IMR-90 (cell line): Measurements from ENCODE around the gene ARRDC3. TPM values are rescaled to one million over a fixed set of nuclear protein-coding genes. Genes with fewer than 3 reads are reported as not detected.

ENCODE experiments used
- ATAC-seq: fragments of 200-7000 bp; cut with Tn5 transposase; 2 replicates; pipeline ENCODE4 v1.9.1; 2020; ENCODE audit warnings: low read depth, mild to moderate bottlenecking, moderate library complexity
- BruUV-seq: library from RNA; stranded (reverse); fragments of 400-500 nt; replicated peaks from 2 replicates; lab custom pipeline; 2021; lab: Mats Ljungman, UMichigan
- CTCF ChIA-PET: fragments of 300-600 bp; formaldehyde crosslinking; extraction: SDS; loops from one replicate; lab custom pipeline; 2021; ENCODE audit warnings: antibody characterized with exemption; lab: Yijun Ruan, JAX
- POLR2A ChIA-PET: fragments of 300-600 bp; sonication (Branson Sonifier 250); formaldehyde crosslinking; loops from one replicate; lab custom pipeline; 2022; ENCODE audit warnings: antibody characterized with exemption; ENCODE audit not compliant: unreplicated experiment; lab: Charles Lee
- DNase-seq: peaks from one replicate; pipeline ENCODE4 v3.0.0; 2013
- H2AFZ ChIP-seq: replicated peaks from 2 replicates; pipeline ENCODE3; 2013; ENCODE audit warnings: low read length, mild to moderate bottlenecking; ENCODE audit not compliant: poor library complexity
- H2AK5ac ChIP-seq: 2 replicates; pipeline ENCODE4 v1.6.1; 2013; ENCODE audit warnings: low read depth, low read length, inconsistent platforms
- H2AK9ac ChIP-seq: replicated peaks from 2 replicates; pipeline ENCODE3; 2013; ENCODE audit warnings: mild to moderate bottlenecking, low read depth, low read length, moderate library complexity; ENCODE audit not compliant: poor library complexity
- H2BK120ac ChIP-seq: 2 replicates; pipeline ENCODE4 v1.6.1; 2013; ENCODE audit warnings: low read depth, low read length, inconsistent platforms
- H2BK15ac ChIP-seq: 3 replicates; pipeline ENCODE4 v1.6.1; 2013; ENCODE audit warnings: low read depth, low read length, inconsistent platforms
- H2BK20ac ChIP-seq: 2 replicates; pipeline ENCODE4 v1.6.1; 2013; ENCODE audit warnings: low read depth, mild to moderate bottlenecking, inconsistent platforms, low read length, moderate library complexity
- H2BK5ac ChIP-seq: 2 replicates; pipeline ENCODE4 v1.6.1; 2013; ENCODE audit warnings: mild to moderate bottlenecking, low read depth, low read length, inconsistent platforms; ENCODE audit not compliant: poor library complexity, severe bottlenecking
- H3K14ac ChIP-seq: replicated peaks from 2 replicates; pipeline ENCODE4 v1.6.1; 2013; ENCODE audit warnings: low read depth, low read length, inconsistent platforms
- H3K18ac ChIP-seq: 2 replicates; pipeline ENCODE4 v1.6.1; 2013; ENCODE audit warnings: low read depth, low read length, control low read depth
- H3K23ac ChIP-seq: 2 replicates; pipeline ENCODE4 v1.6.1; 2013; ENCODE audit warnings: low read depth, low read length, inconsistent platforms
- H3K27ac ChIP-seq: 2 replicates; pipeline ENCODE4 v1.5.1; 2013; ENCODE audit warnings: mild to moderate bottlenecking, control low read depth, low read length; ENCODE audit not compliant: insufficient read depth
- H3K27me3 ChIP-seq: 2 replicates; pipeline ENCODE4 v1.6.1; 2013; ENCODE audit warnings: low read length; ENCODE audit not compliant: control insufficient read depth, insufficient read depth
- H3K36me3 ChIP-seq: 2 replicates; pipeline ENCODE4 v1.6.1; 2013; ENCODE audit warnings: low read length, mixed read lengths; ENCODE audit not compliant: control insufficient read depth, insufficient read depth
- H3K4ac ChIP-seq: 2 replicates; pipeline ENCODE4 v1.6.1; 2013; ENCODE audit warnings: low read depth, low read length, inconsistent platforms
- H3K4me1 ChIP-seq: 2 replicates; pipeline ENCODE4 v1.6.1; 2013; ENCODE audit warnings: low read length, mixed read lengths; ENCODE audit not compliant: control insufficient read depth, insufficient read depth
- H3K4me2 ChIP-seq: 2 replicates; pipeline ENCODE4 v1.6.1; 2013; ENCODE audit warnings: low read depth, mild to moderate bottlenecking, control low read depth, low read length, moderate library complexity
- H3K4me3 ChIP-seq: 2 replicates; pipeline ENCODE4 v1.5.1; 2013; ENCODE audit warnings: low read depth, mild to moderate bottlenecking, control low read depth, low read length, moderate library complexity; ENCODE audit not compliant: insufficient read depth
- H3K56ac ChIP-seq: 2 replicates; pipeline ENCODE4 v1.6.1; 2013; ENCODE audit warnings: low read length, inconsistent platforms; ENCODE audit not compliant: insufficient read depth; ENCODE audit errors: extremely low read depth
- H3K79me1 ChIP-seq, 2 experiments: 2 replicates each; pipeline ENCODE4 v1.6.1; 2013; ENCODE audit warnings: low read length in 2 of 2, inconsistent platforms in 1 of 2, low read depth in 1 of 2
- H3K9ac ChIP-seq: 2 replicates; pipeline ENCODE4 v1.6.1; 2013; ENCODE audit warnings: low read depth, low read length, control low read depth
- H3K9me1 ChIP-seq: 2 replicates; pipeline ENCODE4 v1.6.1; 2013; ENCODE audit warnings: low read length, inconsistent platforms; ENCODE audit not compliant: insufficient read depth
- H3K9me3 ChIP-seq: 2 replicates; pipeline ENCODE4 v1.6.1; 2013; ENCODE audit warnings: low read length; ENCODE audit not compliant: control insufficient read depth, insufficient read depth
- H4K20me1 ChIP-seq: 2 replicates; pipeline ENCODE4 v1.6.1; 2013; ENCODE audit warnings: low read length, inconsistent platforms; ENCODE audit not compliant: insufficient read depth
- H4K5ac ChIP-seq: 2 replicates; pipeline ENCODE4 v1.6.1; 2013; ENCODE audit warnings: mild to moderate bottlenecking, low read depth, low read length, control low read depth
- H4K8ac ChIP-seq, 2 experiments: 2 replicates each; pipeline ENCODE4 v1.6.1; 2013; ENCODE audit warnings: low read depth in 2 of 2, low read length in 2 of 2, control low read depth in 1 of 2, inconsistent platforms in 1 of 2
- H4K91ac ChIP-seq: 2 replicates; pipeline ENCODE4 v1.6.1; 2013; ENCODE audit warnings: low read depth, low read length, inconsistent platforms; ENCODE audit not compliant: insufficient read depth
- CEBPB ChIP-seq: IDR thresholded peaks from 2 replicates; pipeline ENCODE4 v1.6.1; 2012; ENCODE audit warnings: low read depth, low read length, improper control_type of control experiment
- CHD1 ChIP-seq: IDR thresholded peaks from 2 replicates; pipeline ENCODE4 v1.6.1; 2012; ENCODE audit warnings: low read depth, low read length, improper control_type of control experiment
- CTCF ChIP-seq: conservative IDR thresholded peaks from 2 replicates; pipeline ENCODE4 v1.5.1; 2012; ENCODE audit warnings: mild to moderate bottlenecking, low read depth, low read length, improper control_type of control experiment
- WGBS, 2 experiments: methylation state at CpG; one replicate each; pipeline versions ENCODE4 v1.1.5 to v1.1.7; 2013; ENCODE audit warnings: missing lambda C conversion rate in 2 of 2; ENCODE audit not compliant: insufficient read length in 1 of 2; ENCODE audit errors: extremely low coverage in 2 of 2; 5-methylcytosine and 5-hydroxymethylcytosine counted together
- dilution Hi-C: fragments of 300-500 bp; cut with HindIII; formaldehyde crosslinking; loops from one replicate; pipeline ENCODE4 v1.14.3; 2018; ENCODE audit warnings: low sequenced_read_pairs; ENCODE audit not compliant: unreplicated experiment
- in situ Hi-C: fragments of 300-500 bp; cut with MboI; formaldehyde crosslinking; loops from 3 replicates; pipeline ENCODE4 v1.14.3; 2019; ENCODE audit warnings: low sequenced_read_pairs, inconsistent platforms, mixed read lengths
- intact Hi-C: fragments of 100-400 bp; cut with micrococcal nuclease; formaldehyde crosslinking; loops from 2 replicates; pipeline ENCODE4 v1.10.0; 2022
- polyA plus RNA-seq, 3 experiments: library from polyadenylated mRNA; depleted of rRNA; stranded (reverse); fragments of >200 nt; gene quantifications; 2 replicates each; pipeline ENCODE4 v1.2.3, GENCODE V29; 2012; ENCODE audit warnings: low replicate concordance in 1 of 3
- total RNA-seq: library from RNA; depleted of rRNA; stranded (reverse); fragments of >200 nt; gene quantifications from 2 replicates; pipeline ENCODE4 v1.2.3, GENCODE V29; 2012

Gene ARRDC3
- total and polyA plus RNA-seq, 2 of the 4 experiments (the other 2 are of a cell fraction) = 19.3 to 86.7 TPM

GRCh38 chr5:91345461-91345860, 37.7 kb downstream of the ARRDC3 start:
- H2AK9ac ChIP-seq = no peak overlapping the region
- H3K9ac ChIP-seq = no peak overlapping the region
- H3K23ac ChIP-seq = no peak overlapping the region
- no TSS peak for BruUV-seq
- dilution Hi-C loops (no loop called here), in situ Hi-C loops (no loop called here), intact Hi-C loops (no loop called here)
- no peak overlapping the region for H2BK5ac ChIP-seq
- no peaks in the 10 kb centered on the region for H3K9me1 ChIP-seq
- H4K91ac ChIP-seq = no peak overlapping the region
- no peak overlapping the region for H3K4me2 ChIP-seq
- DNase-seq (no peak), ATAC-seq (no peak)
- no peak overlapping the region for H3K18ac ChIP-seq
- POLR2A ChIA-PET = no interaction called here
- no peak overlapping the region for H2BK15ac ChIP-seq
- H2BK120ac ChIP-seq = no peak overlapping the region
- no peak overlapping the region for H2BK20ac ChIP-seq
- H2AK5ac ChIP-seq = no peak overlapping the region
- H4K8ac ChIP-seq = no peak overlapping the region
- CTCF ChIA-PET = no interaction called here
- no peaks in the 10 kb centered on the region for H3K4me1 ChIP-seq
- no peak overlapping the region for H3K4me3 ChIP-seq
- H3K27ac ChIP-seq = no peak overlapping the region
- H3K4ac ChIP-seq = no peak overlapping the region
- no CpG with 5 or more reads among the region's 5 CpGs for WGBS, 2 experiments
- H3K79me1 ChIP-seq = no peaks in the 10 kb centered on the region
- no peaks in the 10 kb centered on the region for H3K36me3 ChIP-seq
- H3K56ac ChIP-seq = no peak overlapping the region
- no peaks in the 10 kb centered on the region for H3K27me3 ChIP-seq
- 0 out of 2 replicates have a peak overlapping the region, but pooled peaks have one; percentile 14 for H3K14ac ChIP-seq
- no peak overlapping the region for H4K5ac ChIP-seq
- H2AFZ ChIP-seq = no peak overlapping the region
- 0 out of 2 replicates have a peak, but pooled peaks cover 2% of the 10 kb centered on the region for H3K9me3 ChIP-seq
- TF ChIP-seq CHD1 (no peak), CTCF (no peak), CEBPB (no peak)
- no peaks in the 10 kb centered on the region for H4K20me1 ChIP-seq
